Measurements from ENCODE around the gene TREH.

Gene TREH

DNA sequence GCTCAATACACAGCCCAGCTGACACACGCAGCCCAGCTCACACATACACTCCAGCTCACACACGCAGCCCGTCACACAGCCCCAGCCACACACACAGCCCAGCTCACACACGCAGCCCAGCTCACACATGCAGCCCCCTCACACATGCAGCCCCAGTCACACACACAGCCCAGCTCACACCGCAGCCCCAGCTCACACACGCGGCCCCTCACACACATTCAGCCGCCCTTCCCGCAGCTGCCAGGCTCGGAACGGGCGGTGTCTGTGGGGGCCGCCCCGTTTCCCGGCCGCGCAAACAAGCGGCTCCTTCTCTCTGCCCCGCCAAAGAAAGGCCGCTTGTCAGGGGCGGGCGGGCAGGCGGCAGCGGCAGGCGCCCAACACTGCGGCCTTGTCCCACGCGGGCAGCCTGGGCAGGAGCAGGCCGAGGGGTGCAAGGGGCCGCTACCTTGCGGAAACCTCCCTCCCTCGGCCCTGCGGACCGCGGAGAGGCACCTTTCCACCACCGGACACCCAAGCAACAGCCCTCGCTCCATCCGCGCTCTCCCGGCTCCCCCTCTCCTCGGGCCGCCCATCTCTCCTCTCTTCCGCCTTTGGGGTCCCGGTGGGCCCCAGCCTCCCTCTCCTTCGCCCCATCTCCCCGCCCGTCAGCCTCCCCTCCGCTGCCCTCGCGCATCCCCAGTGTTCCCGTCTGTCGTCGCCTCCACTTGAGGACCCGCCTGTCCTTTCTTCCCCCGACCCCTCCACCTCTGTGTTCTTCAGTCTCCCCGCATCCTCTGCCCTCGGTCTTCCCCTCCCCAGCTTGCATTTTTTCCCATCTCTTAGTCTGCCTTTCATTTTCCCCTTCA is 69.8 kb downstream of the TREH start:
- H3K4me3 ChIP-seq (replicated peaks; ENCODE audit: low read depth, low read length): peak overlapping the region; percentile 83
- TF ChIP-seq, protein P1, sequence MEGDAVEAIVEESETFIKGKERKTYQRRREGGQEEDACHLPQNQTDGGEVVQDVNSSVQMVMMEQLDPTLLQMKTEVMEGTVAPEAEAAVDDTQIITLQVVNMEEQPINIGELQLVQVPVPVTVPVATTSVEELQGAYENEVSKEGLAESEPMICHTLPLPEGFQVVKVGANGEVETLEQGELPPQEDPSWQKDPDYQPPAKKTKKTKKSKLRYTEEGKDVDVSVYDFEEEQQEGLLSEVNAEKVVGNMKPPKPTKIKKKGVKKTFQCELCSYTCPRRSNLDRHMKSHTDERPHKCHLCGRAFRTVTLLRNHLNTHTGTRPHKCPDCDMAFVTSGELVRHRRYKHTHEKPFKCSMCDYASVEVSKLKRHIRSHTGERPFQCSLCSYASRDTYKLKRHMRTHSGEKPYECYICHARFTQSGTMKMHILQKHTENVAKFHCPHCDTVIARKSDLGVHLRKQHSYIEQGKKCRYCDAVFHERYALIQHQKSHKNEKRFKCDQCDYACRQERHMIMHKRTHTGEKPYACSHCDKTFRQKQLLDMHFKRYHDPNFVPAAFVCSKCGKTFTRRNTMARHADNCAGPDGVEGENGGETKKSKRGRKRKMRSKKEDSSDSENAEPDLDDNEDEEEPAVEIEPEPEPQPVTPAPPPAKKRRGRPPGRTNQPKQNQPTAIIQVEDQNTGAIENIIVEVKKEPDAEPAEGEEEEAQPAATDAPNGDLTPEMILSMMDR (IDR thresholded peaks at IDR 0.05; ENCODE audit: low read length, missing control alignments): no peak
- DNase-seq (ENCODE audit: low read depth): peak; percentile 42

DNA sequence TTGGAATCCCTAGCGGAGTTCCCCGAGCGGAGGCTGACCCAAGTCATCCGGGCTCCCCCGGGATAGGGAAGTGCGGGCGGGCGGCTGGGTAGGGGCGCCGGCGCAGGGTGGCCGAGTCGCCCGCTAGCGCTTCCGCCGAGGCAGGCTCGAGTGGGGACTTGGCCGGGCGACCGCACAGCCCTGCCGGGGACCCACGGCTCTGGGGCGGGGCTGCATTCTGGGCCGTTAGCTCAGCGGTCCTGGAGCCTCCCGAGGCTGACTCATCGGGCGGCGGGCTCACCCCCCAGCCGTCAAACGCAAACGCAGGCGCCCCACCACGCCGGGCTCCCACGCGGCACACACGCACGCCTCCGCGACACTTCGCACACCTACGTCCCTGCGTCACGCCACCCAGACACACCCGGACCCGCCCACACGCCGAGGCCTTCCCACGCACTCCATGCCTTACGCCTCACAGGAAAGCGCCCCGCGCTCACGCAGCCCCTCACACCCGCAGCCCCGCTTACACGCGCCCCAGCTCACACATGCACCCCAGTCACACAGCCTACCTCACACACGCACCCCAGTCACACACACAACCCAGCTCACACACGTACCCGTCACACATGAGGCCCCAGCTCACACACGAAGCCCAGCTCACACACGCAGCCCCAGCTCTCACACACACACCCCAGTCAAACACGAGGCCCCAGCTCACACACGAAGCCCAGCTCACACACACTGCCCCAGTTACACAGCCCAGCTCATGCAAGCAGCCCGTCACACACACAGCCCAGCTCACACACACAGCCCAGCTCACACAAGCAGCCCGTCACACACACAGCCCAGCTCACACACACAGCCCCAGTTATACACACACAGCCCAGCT is 70.9 kb downstream of the TREH start:
- DNase-seq (ENCODE audit: low read depth): peak; percentile 92
- TF ChIP-seq, protein P1 (IDR thresholded peaks at IDR 0.05; ENCODE audit: low read length, missing control alignments): no peak
- H3K4me3 ChIP-seq (replicated peaks; ENCODE audit: low read depth, low read length): peak overlapping the region; percentile 83

DNA sequence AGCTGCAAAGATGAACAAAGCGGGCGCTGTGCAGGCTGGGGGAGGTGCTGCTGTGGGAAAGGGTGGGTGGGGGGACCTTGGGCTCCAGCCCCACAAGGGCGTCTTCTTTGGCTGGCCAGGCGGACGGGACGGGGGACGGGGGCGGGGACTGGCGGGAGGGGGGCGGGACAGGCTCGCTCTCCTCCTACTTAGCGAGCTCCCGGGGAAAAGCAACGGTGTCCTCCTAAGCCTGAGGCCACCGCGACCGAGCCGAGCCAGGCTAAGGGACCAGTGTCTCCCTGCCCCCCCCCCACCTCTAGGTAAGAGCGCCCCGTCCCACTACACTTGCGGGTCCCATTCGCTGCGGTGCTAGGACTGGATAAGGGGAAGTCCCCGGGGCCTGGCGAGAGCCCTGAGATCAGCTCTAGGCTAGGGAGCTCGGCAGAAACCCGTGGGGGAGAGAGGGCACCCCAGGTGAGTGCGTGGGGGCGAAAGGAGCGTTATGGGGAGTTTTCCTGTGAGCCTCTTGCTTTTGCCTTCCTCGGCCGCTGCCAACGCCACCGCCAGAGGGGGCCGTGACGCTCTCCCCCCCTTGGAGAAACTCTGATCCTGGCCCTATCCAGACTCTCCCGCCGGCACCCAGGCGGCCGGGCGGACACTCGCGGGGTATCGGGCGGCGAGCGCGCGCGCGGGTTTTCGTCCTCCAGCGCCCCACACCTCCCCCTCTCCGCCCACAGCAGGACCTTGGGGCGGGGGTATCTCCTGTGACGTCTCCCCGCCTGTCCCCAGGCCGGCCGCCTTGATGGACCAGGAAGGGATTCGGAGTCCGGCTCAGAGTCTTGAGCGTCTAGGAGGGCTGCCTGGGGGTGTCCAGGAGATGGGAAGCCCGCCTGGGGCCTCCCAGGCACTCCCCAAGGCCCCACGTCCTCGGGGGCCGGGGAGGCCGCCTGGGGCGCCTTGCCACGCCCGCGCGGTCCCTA is 71.8 kb downstream of the TREH start, which contains the start of gene PHLDB1:
TSS of gene PHLDB1 (plus strand) at position 215 of the 959 bp plus-strand sequence. CDS start 6,222 bp downstream, outside the sequence.
- TF ChIP-seq, protein P1 (IDR thresholded peaks at IDR 0.05; ENCODE audit: low read length, missing control alignments): peak; percentile 46
- DNase-seq (ENCODE audit: low read depth): peak; percentile 72
- H3K4me3 ChIP-seq (replicated peaks; ENCODE audit: low read depth, low read length): peak within 1 kb of the TSS; percentile 83

Data from fibroblast of pulmonary artery (primary cell).